ENCODE results near the gene TPST1.

Gene TPST1

DNA sequence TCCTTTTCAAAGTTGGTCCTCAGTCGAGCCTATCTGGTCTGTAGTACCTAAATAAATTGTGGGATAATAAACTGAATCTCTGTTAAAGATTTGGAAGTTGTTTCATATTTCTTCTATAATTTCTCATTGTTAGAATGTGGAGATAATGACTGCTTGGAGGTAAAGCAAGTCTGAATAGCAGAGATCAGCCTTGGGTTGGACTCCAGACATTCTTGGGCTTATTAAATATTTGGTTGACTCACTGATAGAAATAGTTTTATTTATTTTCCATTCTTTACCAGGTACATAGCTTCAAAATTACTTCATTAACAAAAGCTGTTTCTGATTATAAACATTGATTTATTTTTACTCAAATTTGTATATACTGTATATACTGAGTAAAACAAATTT lies 34.3 kb downstream of the TPST1 start:
- Mint-ChIP-seq H3K4me1 (peaks cover 5% of the 10 kb centered on the region), H3K9me3 (no peaks in the 10 kb centered on the region), H3K36me3 (no peaks in the 10 kb centered on the region), H3K4me3 (no peak overlapping the region), H3K27ac (no peak overlapping the region), H3K27me3 (no peaks in the 10 kb centered on the region)
- CTCF ChIA-PET: no interaction called here
- no peak for DNase-seq

GRCh38 chr7:66245008-66245407 lies 39.9 kb downstream of the TPST1 start:
- H3K27ac Mint-ChIP-seq: no peak overlapping the region

DNA sequence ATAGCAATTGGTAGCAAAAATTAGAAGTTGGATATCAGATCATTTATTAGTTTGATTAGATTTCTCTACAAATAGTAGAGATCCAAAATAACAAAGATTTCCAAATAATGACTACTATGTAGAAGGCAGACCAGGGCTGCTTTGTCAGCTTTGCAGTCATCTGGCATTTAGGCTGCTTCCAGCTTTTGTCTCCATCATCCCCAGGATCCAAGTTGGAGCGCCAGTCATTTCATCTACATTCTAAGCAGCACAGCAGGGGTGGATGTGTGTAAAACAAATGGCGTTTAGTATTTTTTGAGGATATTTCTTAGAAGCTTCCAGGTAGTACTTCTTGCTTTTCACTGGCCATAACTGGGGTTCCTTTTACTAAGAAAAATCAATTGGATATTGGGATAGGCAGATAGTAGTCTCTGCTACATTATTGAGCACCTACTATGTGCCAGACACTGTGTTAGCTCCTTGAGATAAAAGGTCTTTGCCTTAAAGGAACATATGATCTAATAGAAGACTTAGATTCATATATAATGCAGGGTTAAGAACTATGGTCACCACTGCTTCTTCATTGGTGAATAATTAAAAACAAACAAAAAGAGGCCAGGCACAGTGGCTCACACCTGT lies 41.5 kb downstream of the TPST1 start:
- Mint-ChIP-seq H3K36me3 (no peaks in the 10 kb centered on the region), H3K27ac (no peak overlapping the region), H3K27me3 (no peaks in the 10 kb centered on the region), H3K9me3 (no peaks in the 10 kb centered on the region), H3K4me3 (no peak overlapping the region), H3K4me1 (no peaks in the 10 kb centered on the region)
- no peak for DNase-seq
- CTCF ChIA-PET: no interaction called here

More at GRCh38 chr7:66245008-66245407, 39.9 kb downstream of the TPST1 start:
- H3K9me3 Mint-ChIP-seq: no peaks in the 10 kb centered on the region
- no peak overlapping the region for H3K4me3 Mint-ChIP-seq
- H3K4me1 Mint-ChIP-seq: no peaks in the 10 kb centered on the region
- H3K36me3 Mint-ChIP-seq: no peaks in the 10 kb centered on the region
- no peak for DNase-seq
- H3K27me3 Mint-ChIP-seq: no peaks in the 10 kb centered on the region
- CTCF ChIA-PET: no interaction called here

DNA sequence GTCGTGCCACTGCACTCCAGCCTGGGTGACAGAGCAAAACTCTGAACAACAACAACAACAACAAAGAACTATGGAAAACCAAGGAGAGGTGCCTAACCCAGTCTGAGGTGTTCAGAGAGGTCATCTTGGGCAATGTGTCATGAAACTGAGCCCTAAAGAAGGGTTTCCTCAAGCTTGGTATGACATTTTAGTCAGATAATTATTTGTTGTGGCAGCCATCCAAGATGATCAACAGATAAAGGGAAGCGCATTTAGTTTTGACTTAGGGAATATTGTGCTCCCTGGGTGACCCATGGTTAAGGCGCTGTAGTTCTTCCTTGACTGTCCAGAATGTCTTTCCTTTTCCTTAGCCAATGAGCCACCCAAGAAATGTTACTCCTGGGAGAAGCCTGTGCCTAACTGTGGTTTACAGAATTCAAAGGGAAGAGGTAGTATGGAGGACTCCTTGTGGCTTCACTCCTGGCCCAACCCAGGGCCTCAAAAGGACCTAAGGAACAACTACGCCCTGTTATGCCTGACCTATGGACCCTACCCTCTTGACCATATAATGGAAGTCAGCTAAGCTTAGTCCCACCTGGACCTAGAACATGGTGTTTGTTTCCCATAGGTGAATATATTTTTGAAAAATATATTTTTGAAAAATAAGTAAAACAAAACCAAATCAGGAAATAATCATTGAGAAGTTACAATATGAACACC lies 42.4 kb downstream of the TPST1 start:
- Mint-ChIP-seq H3K27me3 (no peaks in the 10 kb centered on the region), H3K9me3 (no peaks in the 10 kb centered on the region), H3K4me1 (no peaks in the 10 kb centered on the region), H3K27ac (no peak overlapping the region), H3K36me3 (no peaks in the 10 kb centered on the region), H3K4me3 (no peak overlapping the region)
- CTCF ChIA-PET: no interaction called here
- no peak for DNase-seq

DNA sequence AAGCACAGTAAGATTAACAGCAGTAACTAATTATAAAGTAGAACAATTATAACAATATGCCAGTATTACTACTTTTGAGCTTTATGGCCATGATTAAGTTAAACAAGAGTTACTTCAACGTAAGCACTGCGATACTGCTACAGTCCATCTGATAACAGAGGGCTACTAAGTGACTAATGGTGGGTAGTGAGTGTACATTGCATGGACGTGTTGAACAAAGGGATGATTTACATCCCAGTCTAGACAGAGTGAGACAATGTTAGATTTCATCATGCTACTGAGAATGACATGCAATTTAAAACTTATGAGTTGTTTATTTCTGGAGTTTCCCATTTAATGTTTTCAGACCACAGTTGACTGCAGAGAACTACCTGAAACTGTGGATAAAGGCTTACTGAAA lies 45.6 kb downstream of the TPST1 start:
- H3K9me3 Mint-ChIP-seq: no peaks in the 10 kb centered on the region

GRCh38 chr7:66255534-66256100 lies 50.5 kb downstream of the TPST1 start:
- no peaks in the 10 kb centered on the region for H3K36me3 Mint-ChIP-seq
- no peaks in the 10 kb centered on the region for H3K4me1 Mint-ChIP-seq
- CTCF ChIA-PET: no interaction called here
- no peak for DNase-seq
- no peak overlapping the region for H3K4me3 Mint-ChIP-seq
- no peak overlapping the region for H3K27ac Mint-ChIP-seq
- no peaks in the 10 kb centered on the region for H3K9me3 Mint-ChIP-seq
- H3K27me3 Mint-ChIP-seq: no peaks in the 10 kb centered on the region

More for the DNA sequence above, 45.6 kb downstream of the TPST1 start:
- CTCF ChIA-PET: no interaction called here
- H3K36me3 Mint-ChIP-seq: no peaks in the 10 kb centered on the region
- DNase-seq: no peak
- no peak overlapping the region for H3K27ac Mint-ChIP-seq
- no peaks in the 10 kb centered on the region for H3K27me3 Mint-ChIP-seq
- H3K4me3 Mint-ChIP-seq: no peak overlapping the region
- no peaks in the 10 kb centered on the region for H3K4me1 Mint-ChIP-seq

GRCh38 chr7:66256281-66256680 lies 51.1 kb downstream of the TPST1 start:
- DNase-seq: no peak
- Mint-ChIP-seq H3K9me3 (no peaks in the 10 kb centered on the region), H3K4me1 (no peaks in the 10 kb centered on the region), H3K27me3 (peaks cover 3% of the 10 kb centered on the region), H3K4me3 (no peak overlapping the region), H3K27ac (no peak overlapping the region), H3K36me3 (no peaks in the 10 kb centered on the region)
- CTCF ChIA-PET: no interaction called here

DNA sequence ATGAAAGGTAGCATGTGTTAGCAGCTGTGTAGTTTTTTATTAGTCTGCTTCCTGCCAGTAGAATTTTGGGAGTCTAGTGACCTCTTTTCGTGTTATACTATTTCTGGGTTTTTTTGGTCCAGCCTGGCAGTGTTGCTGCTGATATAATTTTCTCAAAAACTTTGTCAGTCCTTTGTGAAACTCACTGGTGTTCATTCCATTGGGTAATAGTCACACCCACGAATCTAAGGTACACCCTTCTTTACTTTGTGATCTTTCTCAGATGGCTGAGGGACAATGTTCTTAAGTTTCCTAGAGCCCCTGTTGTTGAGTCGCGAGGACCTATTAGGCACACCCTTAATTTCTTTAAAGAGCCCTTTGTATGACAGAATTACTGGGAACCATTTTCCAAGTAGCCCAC lies 52.3 kb downstream of the TPST1 start:
- no peak for DNase-seq
- no peaks in the 10 kb centered on the region for H3K36me3 Mint-ChIP-seq
- no peaks in the 10 kb centered on the region for H3K9me3 Mint-ChIP-seq
- H3K4me1 Mint-ChIP-seq: no peaks in the 10 kb centered on the region
- no peak overlapping the region for H3K4me3 Mint-ChIP-seq
- peaks cover 3% of the 10 kb centered on the region for H3K27me3 Mint-ChIP-seq
- no peak overlapping the region for H3K27ac Mint-ChIP-seq
- CTCF ChIA-PET: no interaction called here

GRCh38 chr7:66258409-66258808 lies 53.3 kb downstream of the TPST1 start:
- CTCF ChIA-PET: no interaction called here
- DNase-seq: no peak

DNA sequence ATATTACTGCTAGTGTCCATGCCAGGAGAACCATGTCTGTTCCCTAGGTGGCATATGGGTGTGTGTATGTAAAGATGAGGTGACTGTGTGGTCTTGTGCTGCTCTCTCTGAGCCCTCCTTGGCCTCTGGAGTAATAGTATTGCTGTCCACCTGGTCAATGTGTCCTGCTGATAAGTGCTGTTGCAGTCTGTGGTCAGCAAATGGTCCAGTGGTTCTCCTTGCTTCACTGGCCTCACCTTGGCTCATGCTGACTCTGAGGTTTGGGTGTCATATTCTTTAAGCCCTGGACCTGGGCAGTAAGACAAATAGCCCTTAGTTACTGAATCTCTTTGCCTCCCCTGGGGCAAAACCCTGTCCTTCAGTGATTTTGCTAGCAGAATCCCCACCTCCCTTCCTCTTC lies 56.8 kb downstream of the TPST1 start:
- no peak for DNase-seq
- H3K9me3 Mint-ChIP-seq: peaks cover 14% of the 10 kb centered on the region
- H3K27me3 Mint-ChIP-seq: peaks cover 3% of the 10 kb centered on the region
- H3K36me3 Mint-ChIP-seq: peaks cover 4% of the 10 kb centered on the region
- H3K4me3 Mint-ChIP-seq: no peak overlapping the region
- H3K4me1 Mint-ChIP-seq: no peaks in the 10 kb centered on the region
- CTCF ChIA-PET: no interaction called here
- H3K27ac Mint-ChIP-seq: no peak overlapping the region

More at GRCh38 chr7:66258409-66258808, 53.3 kb downstream of the TPST1 start:
- Mint-ChIP-seq H3K4me3 (no peak overlapping the region), H3K27me3 (peaks cover 3% of the 10 kb centered on the region), H3K27ac (no peak overlapping the region), H3K9me3 (no peaks in the 10 kb centered on the region), H3K4me1 (no peaks in the 10 kb centered on the region), H3K36me3 (no peaks in the 10 kb centered on the region)

GRCh38 chr7:66263936-66264335 lies 58.8 kb downstream of the TPST1 start:
- Mint-ChIP-seq H3K4me3 (no peak overlapping the region), H3K4me1 (no peaks in the 10 kb centered on the region), H3K27ac (no peak overlapping the region), H3K9me3 (peaks cover 18% of the 10 kb centered on the region), H3K27me3 (peaks cover 3% of the 10 kb centered on the region), H3K36me3 (peaks cover 4% of the 10 kb centered on the region)
- CTCF ChIA-PET: no interaction called here
- no peak for DNase-seq

DNA sequence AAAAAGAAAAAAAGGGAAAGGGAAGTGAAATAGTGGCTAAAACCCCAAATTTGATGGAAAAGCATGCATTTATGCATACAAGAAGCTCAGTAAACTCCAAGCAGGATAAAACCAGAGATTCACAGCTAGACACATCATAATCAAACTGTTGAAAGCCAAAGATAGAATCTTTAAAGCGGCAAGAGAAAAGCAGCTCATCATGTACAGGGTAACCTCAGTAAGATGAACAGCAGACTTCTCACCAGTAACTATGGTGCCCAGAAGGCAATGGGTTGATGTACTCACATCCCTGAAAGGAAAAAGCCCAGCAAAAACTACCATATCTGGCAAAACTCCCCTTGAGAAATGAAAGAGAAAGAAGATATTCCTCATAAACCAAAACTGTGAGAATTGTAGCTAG lies 60.4 kb downstream of the TPST1 start:
- H3K27ac Mint-ChIP-seq: no peak overlapping the region
- peaks cover 4% of the 10 kb centered on the region for H3K36me3 Mint-ChIP-seq
- peaks cover 18% of the 10 kb centered on the region for H3K9me3 Mint-ChIP-seq
- CTCF ChIA-PET: no interaction called here
- no peak overlapping the region for H3K4me3 Mint-ChIP-seq
- H3K4me1 Mint-ChIP-seq: no peaks in the 10 kb centered on the region
- H3K27me3 Mint-ChIP-seq: peaks cover 3% of the 10 kb centered on the region
- DNase-seq: no peak

GRCh38 chr7:66267249-66267648 lies 62.1 kb downstream of the TPST1 start:
- H3K4me3 Mint-ChIP-seq: no peak overlapping the region
- CTCF ChIA-PET: no interaction called here
- H3K9me3 Mint-ChIP-seq: peaks cover 18% of the 10 kb centered on the region
- no peak for DNase-seq
- H3K36me3 Mint-ChIP-seq: peaks cover 4% of the 10 kb centered on the region
- no peak overlapping the region for H3K27ac Mint-ChIP-seq
- H3K27me3 Mint-ChIP-seq: no peaks in the 10 kb centered on the region
- H3K4me1 Mint-ChIP-seq: no peaks in the 10 kb centered on the region

DNA sequence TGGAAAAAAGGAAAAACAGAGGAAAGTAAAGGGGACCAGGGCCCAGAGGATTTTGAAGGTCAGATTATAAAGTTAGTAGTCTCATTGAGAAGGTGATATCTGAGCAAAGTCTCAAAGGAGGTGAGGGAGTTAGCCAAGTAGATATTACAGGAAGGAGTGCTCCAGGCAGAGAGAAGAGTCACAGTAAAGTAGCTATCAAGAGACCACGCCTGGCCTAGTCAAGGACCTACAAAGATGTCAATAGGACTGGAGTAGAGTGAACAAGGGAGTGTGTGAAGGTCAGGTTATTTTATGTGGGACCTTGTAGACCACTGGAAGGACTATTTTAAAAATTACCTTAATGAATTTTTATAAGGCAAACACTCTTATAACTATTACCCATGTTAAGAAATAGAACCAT lies 64.8 kb downstream of the TPST1 start:
- no peak for DNase-seq
- Mint-ChIP-seq H3K27me3 (no peaks in the 10 kb centered on the region), H3K4me1 (no peaks in the 10 kb centered on the region), H3K27ac (no peak overlapping the region), H3K9me3 (peaks cover 13% of the 10 kb centered on the region), H3K4me3 (no peak overlapping the region), H3K36me3 (peaks cover under 1% of the 10 kb centered on the region)
- CTCF ChIA-PET: no interaction called here

DNA sequence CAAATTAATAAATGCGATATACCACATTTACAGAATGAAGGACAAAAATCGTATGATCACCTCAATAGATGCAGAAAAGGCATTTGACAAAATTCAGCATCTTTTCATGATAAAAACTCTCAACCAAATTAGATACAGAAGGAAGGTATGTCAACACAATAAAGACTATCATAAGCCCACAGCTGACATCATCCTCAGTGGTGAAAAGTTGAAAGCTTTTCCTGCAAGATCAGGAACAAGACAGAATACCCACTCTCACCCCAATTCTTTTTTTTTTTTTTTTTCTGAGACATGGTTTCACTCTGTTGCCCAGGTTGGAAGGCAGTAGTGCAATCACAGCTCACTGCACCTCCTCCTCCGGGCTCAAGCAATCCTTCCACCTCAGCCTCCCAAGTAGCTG lies 67.2 kb downstream of the TPST1 start:
- Mint-ChIP-seq H3K4me3 (no peak overlapping the region), H3K27ac (no peak overlapping the region), H3K9me3 (peaks cover 1% of the 10 kb centered on the region), H3K36me3 (no peaks in the 10 kb centered on the region), H3K27me3 (no peaks in the 10 kb centered on the region), H3K4me1 (no peaks in the 10 kb centered on the region)
- CTCF ChIA-PET: no interaction called here
- no peak for DNase-seq

Data from activated naive CD4-positive, alpha-beta T cell treated with anti-CD3 and anti-CD28 coated beads, Interleukin-2, amount 10 ng/mL, durations not matched to agents 7 days and 5 days (primary cell).